IMR-90 (cell line): ENCODE data around the gene TMBIM1. TPM values are rescaled to one million over a fixed set of nuclear protein-coding genes. Genes with fewer than 3 reads are reported as not detected.
A peak's percentile ranks its signal among the peaks of the same experiment; 100 is the strongest.

Source experiments
- ATAC-seq: fragments of 200-7000 bp; cut with Tn5 transposase; 2 replicates; pipeline ENCODE4 v1.9.1; 2020; ENCODE audit warnings: low read depth, mild to moderate bottlenecking, moderate library complexity
- BruUV-seq: library from RNA; stranded (reverse); fragments of 400-500 nt; replicated peaks from 2 replicates; lab custom pipeline; 2021; lab: Mats Ljungman, UMichigan
- CTCF ChIA-PET: fragments of 300-600 bp; formaldehyde crosslinking; extraction: SDS; loops from one replicate; lab custom pipeline; 2021; ENCODE audit warnings: antibody characterized with exemption; lab: Yijun Ruan, JAX
- POLR2A ChIA-PET: fragments of 300-600 bp; sonication (Branson Sonifier 250); formaldehyde crosslinking; loops from one replicate; lab custom pipeline; 2022; ENCODE audit warnings: antibody characterized with exemption; ENCODE audit not compliant: unreplicated experiment; lab: Charles Lee
- DNase-seq: peaks from one replicate; pipeline ENCODE4 v3.0.0; 2013
- H2AFZ ChIP-seq: replicated peaks from 2 replicates; pipeline ENCODE3; 2013; ENCODE audit warnings: low read length, mild to moderate bottlenecking; ENCODE audit not compliant: poor library complexity
- H2AK5ac ChIP-seq: 2 replicates; pipeline ENCODE4 v1.6.1; 2013; ENCODE audit warnings: low read depth, low read length, inconsistent platforms
- H2AK9ac ChIP-seq: replicated peaks from 2 replicates; pipeline ENCODE3; 2013; ENCODE audit warnings: mild to moderate bottlenecking, low read depth, low read length, moderate library complexity; ENCODE audit not compliant: poor library complexity
- H2BK120ac ChIP-seq: 2 replicates; pipeline ENCODE4 v1.6.1; 2013; ENCODE audit warnings: low read depth, low read length, inconsistent platforms
- H2BK15ac ChIP-seq: 3 replicates; pipeline ENCODE4 v1.6.1; 2013; ENCODE audit warnings: low read depth, low read length, inconsistent platforms
- H2BK20ac ChIP-seq: 2 replicates; pipeline ENCODE4 v1.6.1; 2013; ENCODE audit warnings: low read depth, mild to moderate bottlenecking, inconsistent platforms, low read length, moderate library complexity
- H2BK5ac ChIP-seq: 2 replicates; pipeline ENCODE4 v1.6.1; 2013; ENCODE audit warnings: mild to moderate bottlenecking, low read depth, low read length, inconsistent platforms; ENCODE audit not compliant: poor library complexity, severe bottlenecking
- H3K14ac ChIP-seq: replicated peaks from 2 replicates; pipeline ENCODE4 v1.6.1; 2013; ENCODE audit warnings: low read depth, low read length, inconsistent platforms
- H3K18ac ChIP-seq: 2 replicates; pipeline ENCODE4 v1.6.1; 2013; ENCODE audit warnings: low read depth, low read length, control low read depth
- H3K23ac ChIP-seq: 2 replicates; pipeline ENCODE4 v1.6.1; 2013; ENCODE audit warnings: low read depth, low read length, inconsistent platforms
- H3K27ac ChIP-seq: 2 replicates; pipeline ENCODE4 v1.5.1; 2013; ENCODE audit warnings: mild to moderate bottlenecking, control low read depth, low read length; ENCODE audit not compliant: insufficient read depth
- H3K27me3 ChIP-seq: 2 replicates; pipeline ENCODE4 v1.6.1; 2013; ENCODE audit warnings: low read length; ENCODE audit not compliant: control insufficient read depth, insufficient read depth
- H3K36me3 ChIP-seq: 2 replicates; pipeline ENCODE4 v1.6.1; 2013; ENCODE audit warnings: low read length, mixed read lengths; ENCODE audit not compliant: control insufficient read depth, insufficient read depth
- H3K4ac ChIP-seq: 2 replicates; pipeline ENCODE4 v1.6.1; 2013; ENCODE audit warnings: low read depth, low read length, inconsistent platforms
- H3K4me1 ChIP-seq: 2 replicates; pipeline ENCODE4 v1.6.1; 2013; ENCODE audit warnings: low read length, mixed read lengths; ENCODE audit not compliant: control insufficient read depth, insufficient read depth
- H3K4me2 ChIP-seq: 2 replicates; pipeline ENCODE4 v1.6.1; 2013; ENCODE audit warnings: low read depth, mild to moderate bottlenecking, control low read depth, low read length, moderate library complexity
- H3K4me3 ChIP-seq: 2 replicates; pipeline ENCODE4 v1.5.1; 2013; ENCODE audit warnings: low read depth, mild to moderate bottlenecking, control low read depth, low read length, moderate library complexity; ENCODE audit not compliant: insufficient read depth
- H3K56ac ChIP-seq: 2 replicates; pipeline ENCODE4 v1.6.1; 2013; ENCODE audit warnings: low read length, inconsistent platforms; ENCODE audit not compliant: insufficient read depth; ENCODE audit errors: extremely low read depth
- H3K79me1 ChIP-seq, 2 experiments: 2 replicates each; pipeline ENCODE4 v1.6.1; 2013; ENCODE audit warnings: low read length in 2 of 2, inconsistent platforms in 1 of 2, low read depth in 1 of 2
- H3K9ac ChIP-seq: 2 replicates; pipeline ENCODE4 v1.6.1; 2013; ENCODE audit warnings: low read depth, low read length, control low read depth
- H3K9me1 ChIP-seq: 2 replicates; pipeline ENCODE4 v1.6.1; 2013; ENCODE audit warnings: low read length, inconsistent platforms; ENCODE audit not compliant: insufficient read depth
- H3K9me3 ChIP-seq: 2 replicates; pipeline ENCODE4 v1.6.1; 2013; ENCODE audit warnings: low read length; ENCODE audit not compliant: control insufficient read depth, insufficient read depth
- H4K20me1 ChIP-seq: 2 replicates; pipeline ENCODE4 v1.6.1; 2013; ENCODE audit warnings: low read length, inconsistent platforms; ENCODE audit not compliant: insufficient read depth
- H4K5ac ChIP-seq: 2 replicates; pipeline ENCODE4 v1.6.1; 2013; ENCODE audit warnings: mild to moderate bottlenecking, low read depth, low read length, control low read depth
- H4K8ac ChIP-seq, 2 experiments: 2 replicates each; pipeline ENCODE4 v1.6.1; 2013; ENCODE audit warnings: low read depth in 2 of 2, low read length in 2 of 2, control low read depth in 1 of 2, inconsistent platforms in 1 of 2
- H4K91ac ChIP-seq: 2 replicates; pipeline ENCODE4 v1.6.1; 2013; ENCODE audit warnings: low read depth, low read length, inconsistent platforms; ENCODE audit not compliant: insufficient read depth
- BHLHE40 ChIP-seq: fragments of 150-350 bp; IDR thresholded peaks from 2 replicates; pipeline ENCODE4 v1.6.1; 2016; ENCODE audit warnings: mild to moderate bottlenecking, low read depth, low read length
- CEBPB ChIP-seq: IDR thresholded peaks from 2 replicates; pipeline ENCODE4 v1.6.1; 2012; ENCODE audit warnings: low read depth, low read length, improper control_type of control experiment
- MAFK ChIP-seq: IDR thresholded peaks from 2 replicates; pipeline ENCODE4 v1.6.1; 2012; ENCODE audit warnings: low read depth, low read length, improper control_type of control experiment
- RAD21 ChIP-seq: IDR thresholded peaks from 2 replicates; pipeline ENCODE4 v1.6.1; 2012; ENCODE audit warnings: low read length, improper control_type of control experiment
- RCOR1 ChIP-seq: IDR thresholded peaks from 2 replicates; pipeline ENCODE4 v1.6.1; 2012; ENCODE audit warnings: mild to moderate bottlenecking, low read length, improper control_type of control experiment; ENCODE audit not compliant: insufficient replicate concordance
- USF2 ChIP-seq: fragments of 150-350 bp; IDR thresholded peaks from 2 replicates; pipeline ENCODE4 v1.6.1; 2017; ENCODE audit warnings: mild to moderate bottlenecking, antibody characterized with exemption, low read length, low read depth
- WGBS, 2 experiments: methylation state at CpG; one replicate each; pipeline versions ENCODE4 v1.1.5 to v1.1.7; 2013; ENCODE audit warnings: missing lambda C conversion rate in 2 of 2; ENCODE audit not compliant: insufficient read length in 1 of 2; ENCODE audit errors: extremely low coverage in 2 of 2; 5-methylcytosine and 5-hydroxymethylcytosine counted together
- dilution Hi-C: fragments of 300-500 bp; cut with HindIII; formaldehyde crosslinking; loops from one replicate; pipeline ENCODE4 v1.14.3; 2018; ENCODE audit warnings: low sequenced_read_pairs; ENCODE audit not compliant: unreplicated experiment
- in situ Hi-C: fragments of 300-500 bp; cut with MboI; formaldehyde crosslinking; loops from 3 replicates; pipeline ENCODE4 v1.14.3; 2019; ENCODE audit warnings: low sequenced_read_pairs, inconsistent platforms, mixed read lengths
- intact Hi-C: fragments of 100-400 bp; cut with micrococcal nuclease; formaldehyde crosslinking; loops from 2 replicates; pipeline ENCODE4 v1.10.0; 2022
- polyA plus RNA-seq, 3 experiments: library from polyadenylated mRNA; depleted of rRNA; stranded (reverse); fragments of >200 nt; gene quantifications; 2 replicates each; pipeline ENCODE4 v1.2.3, GENCODE V29; 2012; ENCODE audit warnings: low replicate concordance in 1 of 3
- total RNA-seq: library from RNA; depleted of rRNA; stranded (reverse); fragments of >200 nt; gene quantifications from 2 replicates; pipeline ENCODE4 v1.2.3, GENCODE V29; 2012
- TF ChIP-seq, protein P1 (sequence below): conservative IDR thresholded peaks from 2 replicates; pipeline ENCODE4 v1.5.1; 2012; ENCODE audit warnings: mild to moderate bottlenecking, low read depth, low read length, improper control_type of control experiment
- TF ChIP-seq, protein P2 (sequence below): fragments of 150-350 bp; IDR thresholded peaks from 2 replicates; pipeline ENCODE4 v1.6.1; 2016; ENCODE audit warnings: low read depth, mild to moderate bottlenecking, low read length, moderate library complexity, borderline replicate concordance

Gene TMBIM1
- total and polyA plus RNA-seq, 2 of the 4 experiments (the other 2 are of a cell fraction): 84.6 to 102 TPM

GRCh38 chr2:218285604-218286003 lies 6.7 kb downstream of the TMBIM1 start:
- TF ChIP-seq RCOR1 (no peak), RAD21 (no peak), CEBPB (no peak), BHLHE40 (no peak), MAFK (no peak), USF2 (no peak)
- TF ChIP-seq, protein P1, sequence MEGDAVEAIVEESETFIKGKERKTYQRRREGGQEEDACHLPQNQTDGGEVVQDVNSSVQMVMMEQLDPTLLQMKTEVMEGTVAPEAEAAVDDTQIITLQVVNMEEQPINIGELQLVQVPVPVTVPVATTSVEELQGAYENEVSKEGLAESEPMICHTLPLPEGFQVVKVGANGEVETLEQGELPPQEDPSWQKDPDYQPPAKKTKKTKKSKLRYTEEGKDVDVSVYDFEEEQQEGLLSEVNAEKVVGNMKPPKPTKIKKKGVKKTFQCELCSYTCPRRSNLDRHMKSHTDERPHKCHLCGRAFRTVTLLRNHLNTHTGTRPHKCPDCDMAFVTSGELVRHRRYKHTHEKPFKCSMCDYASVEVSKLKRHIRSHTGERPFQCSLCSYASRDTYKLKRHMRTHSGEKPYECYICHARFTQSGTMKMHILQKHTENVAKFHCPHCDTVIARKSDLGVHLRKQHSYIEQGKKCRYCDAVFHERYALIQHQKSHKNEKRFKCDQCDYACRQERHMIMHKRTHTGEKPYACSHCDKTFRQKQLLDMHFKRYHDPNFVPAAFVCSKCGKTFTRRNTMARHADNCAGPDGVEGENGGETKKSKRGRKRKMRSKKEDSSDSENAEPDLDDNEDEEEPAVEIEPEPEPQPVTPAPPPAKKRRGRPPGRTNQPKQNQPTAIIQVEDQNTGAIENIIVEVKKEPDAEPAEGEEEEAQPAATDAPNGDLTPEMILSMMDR: no peak
- TF ChIP-seq, protein P2, sequence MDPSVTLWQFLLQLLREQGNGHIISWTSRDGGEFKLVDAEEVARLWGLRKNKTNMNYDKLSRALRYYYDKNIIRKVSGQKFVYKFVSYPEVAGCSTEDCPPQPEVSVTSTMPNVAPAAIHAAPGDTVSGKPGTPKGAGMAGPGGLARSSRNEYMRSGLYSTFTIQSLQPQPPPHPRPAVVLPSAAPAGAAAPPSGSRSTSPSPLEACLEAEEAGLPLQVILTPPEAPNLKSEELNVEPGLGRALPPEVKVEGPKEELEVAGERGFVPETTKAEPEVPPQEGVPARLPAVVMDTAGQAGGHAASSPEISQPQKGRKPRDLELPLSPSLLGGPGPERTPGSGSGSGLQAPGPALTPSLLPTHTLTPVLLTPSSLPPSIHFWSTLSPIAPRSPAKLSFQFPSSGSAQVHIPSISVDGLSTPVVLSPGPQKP: no peak
- Histone ChIP-seq H2BK20ac (peak overlapping the region; percentile 64), H2AFZ (peak overlapping the region; percentile 28), H2AK5ac (peak overlapping the region; percentile 97), H3K36me3 (peaks cover 5% of the 10 kb centered on the region; the same call in 1 of the 2 replicates), H3K9me1 (peaks cover 9% of the 10 kb centered on the region; the same call in 1 of the 2 replicates), H3K4me2 (peak overlapping the region; percentile 78), H3K9me3 (no peaks in the 10 kb centered on the region), H3K56ac (peak overlapping the region; percentile 91; the same call in 1 of the 2 replicates), H2BK120ac (peak overlapping the region; percentile 57), H3K9ac (peak overlapping the region; percentile 81), H2BK5ac (peak overlapping the region; percentile 94), H4K5ac (peak overlapping the region; percentile 46; the same call in 1 of the 2 replicates), H3K27ac (peak overlapping the region; percentile 90), H4K8ac (peak overlapping the region; percentile 77 to 95), H2AK9ac (peak overlapping the region; percentile 96), H3K4me1 (peaks cover 46% of the 10 kb centered on the region), H3K4ac (peak overlapping the region; percentile 93), H3K23ac (peak overlapping the region; percentile 88), H2BK15ac (peak overlapping the region; percentile 57; the same call in 1 of the 3 replicates), H4K20me1 (peaks cover 32% of the 10 kb centered on the region), H3K18ac (no peak overlapping the region), H3K79me1 (peaks cover 32 to 75% of the 10 kb centered on the region in 2 experiments), H3K27me3 (no peaks in the 10 kb centered on the region), H3K4me3 (no peak overlapping the region), H3K14ac (peak overlapping the region; percentile 92), H4K91ac (peak overlapping the region; percentile 94)
- ChIA-PET CTCF (interaction anchor here (4.4 kb wide), 1 partner anchor 14 kb away, joined by 24 read pairs; the partner anchor contains the start of genes AAMP and PNKD), POLR2A (no interaction called here)
- in situ Hi-C loops (no loop called here), dilution Hi-C loops (no loop called here), intact Hi-C loops (loop anchor here (2.0 kb wide), 1 partner anchor 13 kb away; no protein-coding TSS in a partner anchor)
- BruUV-seq: no TSS peak
- no peak for ATAC-seq
- DNase-seq: peak; percentile 48
- 34% methylated on average over 3 of the region's 6 CpGs; no CpG with 5 or more reads in 1 of the 2 experiments for WGBS, 2 experiments
